Measurements from ENCODE around the gene SOX15.

- no peak for TF ChIP-seq CTCF (IDR thresholded peaks at IDR 0.05; ENCODE audit: low read depth, low read length, poor library complexity, severe bottlenecking)
- TF ChIP-seq EZH2phosphoT487 (IDR thresholded peaks at IDR 0.05; ENCODE audit: borderline replicate concordance, low read length) = no peak
Observed at GRCh38 chr17:7582396-7583252, 7.3 kb downstream of the SOX15 start.

Measured in DOHH2 (cell line).